NCI-H2227 (cell line): ENCODE results near the gene SLC6A17.
A peak's percentile ranks its signal among the peaks of the same experiment; 100 is the strongest.

ENCODE experiments used
- DNase-seq: peaks from one replicate; lab custom pipeline; 2025; ENCODE audit not compliant: unreplicated experiment; lab: John Stamatoyannopoulos, UW

The SLC6A17 gene

GRCh38 chr1:110216844-110217444, 66.7 kb downstream of the SLC6A17 start:
- no peak for DNase-seq

- DNase-seq = no peak
Measured at GRCh38 chr1:110218137-110218536, 67.8 kb downstream of the SLC6A17 start.

- no peak for DNase-seq
Measured at GRCh38 chr1:110218739-110219138, 68.4 kb downstream of the SLC6A17 start.

GRCh38 chr1:110220324-110220723, 70.0 kb downstream of the SLC6A17 start:
- DNase-seq = no peak

- DNase-seq = no peak
Measured at GRCh38 chr1:110221119-110221518, 70.8 kb downstream of the SLC6A17 start.

DNA sequence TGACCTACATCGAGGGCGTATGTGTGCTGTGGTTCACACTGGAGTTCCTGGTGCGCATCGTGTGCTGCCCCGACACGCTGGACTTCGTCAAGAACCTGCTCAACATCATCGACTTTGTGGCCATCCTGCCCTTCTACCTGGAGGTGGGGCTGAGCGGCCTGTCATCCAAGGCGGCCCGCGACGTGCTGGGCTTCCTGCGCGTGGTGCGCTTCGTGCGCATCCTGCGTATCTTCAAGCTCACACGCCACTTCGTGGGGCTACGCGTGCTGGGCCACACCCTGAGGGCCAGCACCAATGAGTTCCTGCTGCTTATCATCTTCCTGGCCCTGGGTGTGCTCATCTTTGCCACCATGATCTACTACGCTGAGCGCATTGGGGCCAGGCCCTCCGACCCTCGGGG, 72.8 kb downstream of the SLC6A17 start:
- DNase-seq = no peak

GRCh38 chr1:110223581-110223980, 73.3 kb downstream of the SLC6A17 start:
- DNase-seq = no peak

- no peak for DNase-seq
Measured at GRCh38 chr1:110224240-110224995, 74.1 kb downstream of the SLC6A17 start.

DNA sequence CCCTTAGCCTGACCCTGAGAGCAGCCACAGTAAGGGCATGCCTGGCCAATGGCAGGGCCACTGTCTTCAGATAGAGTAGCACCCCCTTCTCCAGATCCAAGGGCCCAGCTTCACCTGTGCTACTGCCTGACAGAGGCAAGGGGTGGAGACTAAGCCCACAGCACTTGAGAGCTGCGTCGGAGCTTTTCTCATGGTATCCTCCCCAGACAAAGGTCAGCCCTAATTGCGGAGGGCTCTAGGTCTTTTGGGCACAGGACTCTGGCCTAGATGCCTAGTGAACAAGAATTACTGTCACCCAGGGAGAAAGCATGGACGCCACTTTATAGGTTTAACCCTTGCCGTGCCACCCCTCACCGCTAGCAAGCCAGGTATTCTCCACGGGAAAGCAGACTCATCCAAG, 74.9 kb downstream of the SLC6A17 start:
- no peak for DNase-seq

GRCh38 chr1:110225756-110226404, 75.6 kb downstream of the SLC6A17 start:
- no peak for DNase-seq

DNA sequence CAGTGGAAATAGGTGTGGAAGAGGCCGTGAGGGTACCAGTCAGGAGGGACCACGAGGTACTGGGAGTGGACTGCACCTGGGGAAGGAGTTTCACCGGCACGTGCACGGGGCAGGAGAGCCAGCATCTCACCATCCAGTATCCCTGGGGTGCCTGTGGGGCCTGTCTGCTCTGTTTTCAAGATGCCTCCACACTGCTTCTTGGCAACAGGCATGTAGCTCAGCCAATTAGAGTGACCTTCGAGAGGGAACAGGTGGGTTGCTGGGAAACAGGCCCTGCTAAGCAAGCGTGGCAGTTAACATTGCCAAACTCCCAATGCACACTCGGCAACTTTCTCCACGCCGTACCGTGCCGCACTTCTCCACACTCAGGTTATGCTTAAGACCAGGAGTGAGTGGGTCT, 77.5 kb downstream of the SLC6A17 start:
- no peak for DNase-seq

- no peak for DNase-seq
Measured at GRCh38 chr1:110228381-110228780, 78.1 kb downstream of the SLC6A17 start.

GRCh38 chr1:110228869-110229268, 78.6 kb downstream of the SLC6A17 start:
- DNase-seq = no peak

GRCh38 chr1:110229348-110230001, 79.2 kb downstream of the SLC6A17 start:
- no peak for DNase-seq

DNA sequence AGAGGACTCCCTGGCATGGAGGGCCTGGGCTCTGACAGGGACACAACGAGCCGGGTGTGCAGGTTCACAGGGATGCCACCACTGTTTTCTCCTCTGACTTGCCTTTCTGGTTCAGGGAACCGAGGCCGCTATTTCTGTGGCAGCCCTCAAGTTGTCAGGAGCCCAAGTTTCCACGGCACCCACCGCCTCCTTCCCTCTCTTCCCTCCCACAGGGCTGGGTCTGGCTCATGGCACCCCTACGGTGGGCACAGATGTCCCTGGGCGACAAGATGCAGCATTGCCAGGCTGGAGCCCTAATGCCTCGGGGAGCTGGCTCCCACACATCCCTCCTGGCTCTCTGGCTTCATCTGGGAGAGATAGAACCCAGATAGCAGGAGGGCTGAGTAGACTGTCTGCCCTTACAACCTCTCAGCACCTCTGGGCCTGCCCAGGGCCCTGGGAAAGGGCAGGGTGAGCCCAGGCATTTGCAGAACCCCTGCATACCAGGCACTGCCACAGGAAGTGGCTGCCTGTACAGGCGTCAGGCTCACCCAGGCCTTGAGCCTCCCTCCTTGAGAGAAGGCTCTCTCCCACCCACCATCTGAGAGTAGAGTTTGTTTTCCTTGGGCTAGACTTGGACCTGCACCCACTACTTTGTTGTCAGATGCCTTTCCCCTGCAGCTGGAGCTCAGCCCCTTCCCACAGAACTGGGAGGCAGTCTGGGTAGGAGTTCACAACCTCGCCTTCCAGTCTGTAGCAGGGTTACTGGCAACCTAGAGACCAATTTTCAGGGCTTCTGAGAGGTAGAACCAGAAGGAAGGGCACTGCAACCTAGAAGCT, 80.3 kb downstream of the SLC6A17 start:
- DNase-seq = no peak

- no peak for DNase-seq
Measured at GRCh38 chr1:110233861-110234260, 83.6 kb downstream of the SLC6A17 start.

DNA sequence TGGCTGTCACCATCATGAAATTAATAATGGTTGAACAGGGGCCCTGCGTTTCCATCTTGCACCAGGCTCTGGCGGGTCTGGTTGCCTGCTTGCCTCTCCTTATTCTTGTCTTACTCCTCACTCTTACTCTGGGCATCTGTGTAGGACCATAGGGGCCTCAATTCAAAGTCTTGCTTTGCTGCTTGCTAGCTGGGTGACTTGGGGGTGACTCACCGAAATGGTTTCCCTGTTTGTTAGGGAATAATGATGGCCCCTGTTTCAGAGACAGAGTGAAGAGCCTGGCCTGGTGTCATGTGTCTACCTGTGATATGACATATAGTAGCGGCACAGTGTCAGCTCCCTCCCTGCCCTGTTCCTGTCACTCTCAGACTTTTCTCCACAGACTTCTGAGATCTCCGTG, 84.4 kb downstream of the SLC6A17 start:
- DNase-seq = no peak

GRCh38 chr1:110235181-110235833, 85.0 kb downstream of the SLC6A17 start:
- DNase-seq = peak; percentile 23

DNA sequence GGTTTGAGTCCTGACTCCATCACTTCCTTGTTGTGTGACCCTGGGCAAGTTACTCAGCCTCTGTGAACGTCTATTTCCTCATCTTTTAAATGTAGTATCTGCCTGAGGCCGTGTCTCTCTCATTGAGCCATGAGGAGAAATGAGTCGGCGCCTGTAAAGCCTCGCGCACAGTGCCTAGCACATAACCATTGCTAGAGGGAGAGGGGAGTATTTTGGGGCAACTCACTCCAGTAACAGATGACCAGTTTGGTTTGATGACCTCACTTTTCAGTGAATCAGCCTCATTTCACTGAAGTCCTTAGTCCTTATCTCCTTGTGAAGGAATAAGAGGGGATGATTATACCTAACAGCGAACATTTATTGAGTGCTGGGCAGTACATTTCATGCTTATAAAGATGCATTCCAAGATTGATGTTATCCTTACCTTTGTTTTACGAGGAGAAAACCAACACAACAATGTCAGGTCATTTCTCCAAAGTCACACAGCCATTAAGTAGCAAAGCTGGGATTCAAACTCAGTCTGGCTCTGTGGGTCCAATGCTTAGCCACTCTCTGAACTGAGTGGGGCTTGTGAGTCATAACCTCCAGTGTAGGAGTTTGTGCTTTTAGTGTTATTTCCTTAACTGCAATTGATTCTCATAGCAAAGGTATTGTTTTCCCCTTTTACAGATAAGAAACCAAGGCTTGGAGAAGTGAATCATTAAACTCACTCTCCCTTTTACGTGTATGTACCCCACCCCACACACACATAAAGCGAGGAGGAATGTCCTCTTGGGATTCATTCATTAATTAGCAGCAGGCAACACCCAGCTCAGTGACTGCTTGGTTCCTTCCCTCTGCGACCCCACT, 85.8 kb downstream of the SLC6A17 start:
- no peak for DNase-seq
